GM12873 (cell line): Measurements from ENCODE around the gene UFC1.

Experiments used
- TF ChIP-seq, protein P1 (sequence below): IDR thresholded peaks from 2 replicates; pipeline ENCODE4 v1.5.1; 2012; ENCODE audit warnings: low read depth, mild to moderate bottlenecking, moderate library complexity, low read length, control low read depth; ENCODE audit not compliant: insufficient read depth; ENCODE audit errors: missing control alignments

UFC1 gene

DNA sequence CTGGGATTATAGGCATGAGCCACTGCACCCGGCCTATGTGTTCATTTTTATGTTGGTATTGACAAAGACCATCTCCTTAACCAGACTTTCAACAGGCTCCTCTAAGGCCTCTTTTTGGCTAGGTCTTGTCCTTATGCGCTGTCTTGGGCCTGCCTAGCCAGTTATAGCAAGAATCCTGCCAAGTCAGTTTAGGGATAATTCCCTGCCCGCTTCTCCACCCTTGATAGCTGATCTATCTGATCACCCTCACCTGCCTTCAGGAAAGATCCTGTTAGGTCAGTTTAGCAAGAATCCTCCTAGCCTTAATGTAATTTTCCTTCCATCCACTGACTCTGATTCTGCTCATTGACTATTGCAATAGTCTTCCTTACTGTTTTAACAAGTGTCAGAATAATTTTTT is 25.9 kb downstream of the UFC1 start:
- TF ChIP-seq, protein P1, sequence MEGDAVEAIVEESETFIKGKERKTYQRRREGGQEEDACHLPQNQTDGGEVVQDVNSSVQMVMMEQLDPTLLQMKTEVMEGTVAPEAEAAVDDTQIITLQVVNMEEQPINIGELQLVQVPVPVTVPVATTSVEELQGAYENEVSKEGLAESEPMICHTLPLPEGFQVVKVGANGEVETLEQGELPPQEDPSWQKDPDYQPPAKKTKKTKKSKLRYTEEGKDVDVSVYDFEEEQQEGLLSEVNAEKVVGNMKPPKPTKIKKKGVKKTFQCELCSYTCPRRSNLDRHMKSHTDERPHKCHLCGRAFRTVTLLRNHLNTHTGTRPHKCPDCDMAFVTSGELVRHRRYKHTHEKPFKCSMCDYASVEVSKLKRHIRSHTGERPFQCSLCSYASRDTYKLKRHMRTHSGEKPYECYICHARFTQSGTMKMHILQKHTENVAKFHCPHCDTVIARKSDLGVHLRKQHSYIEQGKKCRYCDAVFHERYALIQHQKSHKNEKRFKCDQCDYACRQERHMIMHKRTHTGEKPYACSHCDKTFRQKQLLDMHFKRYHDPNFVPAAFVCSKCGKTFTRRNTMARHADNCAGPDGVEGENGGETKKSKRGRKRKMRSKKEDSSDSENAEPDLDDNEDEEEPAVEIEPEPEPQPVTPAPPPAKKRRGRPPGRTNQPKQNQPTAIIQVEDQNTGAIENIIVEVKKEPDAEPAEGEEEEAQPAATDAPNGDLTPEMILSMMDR: no peak

DNA sequence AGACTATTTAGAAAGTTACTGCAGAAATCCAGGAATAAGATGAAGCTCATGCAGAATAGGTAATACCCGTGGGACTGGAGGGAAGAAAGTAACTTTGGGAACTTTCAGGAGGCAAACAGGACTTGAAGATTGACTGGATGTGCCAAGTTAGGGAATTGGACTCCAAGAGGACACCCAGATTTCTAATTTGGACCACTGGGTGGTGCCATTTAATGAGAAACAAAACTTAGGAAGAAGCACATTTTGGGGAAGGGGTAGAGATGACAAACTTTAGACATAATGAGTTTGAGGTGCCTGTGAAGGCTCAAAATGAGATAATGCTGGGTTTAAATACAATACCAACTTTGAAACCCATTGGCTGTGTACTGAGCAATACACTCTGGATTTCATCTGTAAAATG is 26.9 kb downstream of the UFC1 start:
- TF ChIP-seq, protein P1: peak; percentile 41

DNA sequence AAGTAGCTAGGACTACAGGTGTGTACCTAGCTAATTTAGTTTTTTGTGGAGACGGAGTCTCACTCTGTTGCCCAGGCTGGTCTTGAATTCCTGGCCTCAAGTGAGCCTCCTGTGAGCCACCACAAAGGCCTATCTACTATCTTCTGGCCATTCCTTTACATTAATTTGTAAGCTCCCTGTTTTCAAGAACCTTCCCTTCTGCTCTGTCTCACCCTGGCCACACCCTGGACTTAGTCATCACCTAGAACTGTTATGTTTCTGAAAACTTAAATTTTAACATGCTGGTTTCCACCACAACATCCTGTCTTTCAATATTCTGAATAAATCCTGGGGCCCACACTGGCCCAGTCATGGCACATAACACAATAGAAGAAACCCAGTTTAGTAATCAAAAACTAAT is 28.4 kb downstream of the UFC1 start:
- TF ChIP-seq, protein P1: no peak

DNA sequence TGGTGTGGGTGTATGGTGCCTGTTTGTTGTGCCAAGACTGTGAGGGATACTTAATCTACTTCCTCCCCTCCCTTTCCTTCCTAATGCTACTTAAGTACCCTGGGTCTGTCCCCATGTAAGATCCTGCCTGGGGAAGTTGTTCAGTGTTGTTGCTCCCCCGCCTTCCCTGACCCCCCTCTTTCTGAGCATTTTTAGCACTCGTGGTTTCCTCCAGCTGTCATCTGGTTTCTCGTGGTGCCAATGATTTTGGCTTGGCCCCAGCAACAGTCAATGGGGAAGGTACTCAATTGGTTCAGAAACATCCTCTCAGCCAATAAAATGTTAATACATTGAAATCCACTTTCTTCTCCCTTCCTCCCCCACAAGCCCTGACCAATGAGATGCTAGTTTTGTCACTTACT is 31.5 kb downstream of the UFC1 start:
- TF ChIP-seq, protein P1: no peak

DNA sequence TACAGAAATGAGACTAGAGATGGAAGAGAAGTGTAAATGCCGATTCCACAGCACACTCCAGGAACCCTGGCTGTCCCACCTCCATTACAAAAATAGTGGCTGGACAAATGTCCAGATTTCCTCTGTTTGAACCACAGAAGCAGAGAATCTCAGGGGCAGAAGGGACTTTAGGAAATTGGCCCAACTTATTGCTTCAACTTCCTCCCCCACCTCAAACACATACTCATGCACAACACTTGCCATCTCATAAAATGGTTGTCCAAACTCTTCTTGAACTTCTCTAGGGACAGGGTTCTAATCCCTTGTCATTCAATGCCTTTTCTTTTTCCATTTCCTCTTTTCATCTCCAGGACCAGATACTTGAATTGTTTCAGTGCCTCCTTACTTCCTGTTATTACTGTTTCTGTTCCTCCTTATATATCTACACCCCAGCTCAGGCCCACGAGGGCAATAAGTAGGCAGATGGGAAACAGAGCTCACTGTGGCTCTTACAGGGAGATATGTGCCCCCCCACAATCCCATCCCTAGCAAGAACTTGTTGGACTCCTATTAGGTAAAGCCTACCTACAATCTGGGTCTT is 32.0 kb downstream of the UFC1 start:
- TF ChIP-seq, protein P1: no peak

DNA sequence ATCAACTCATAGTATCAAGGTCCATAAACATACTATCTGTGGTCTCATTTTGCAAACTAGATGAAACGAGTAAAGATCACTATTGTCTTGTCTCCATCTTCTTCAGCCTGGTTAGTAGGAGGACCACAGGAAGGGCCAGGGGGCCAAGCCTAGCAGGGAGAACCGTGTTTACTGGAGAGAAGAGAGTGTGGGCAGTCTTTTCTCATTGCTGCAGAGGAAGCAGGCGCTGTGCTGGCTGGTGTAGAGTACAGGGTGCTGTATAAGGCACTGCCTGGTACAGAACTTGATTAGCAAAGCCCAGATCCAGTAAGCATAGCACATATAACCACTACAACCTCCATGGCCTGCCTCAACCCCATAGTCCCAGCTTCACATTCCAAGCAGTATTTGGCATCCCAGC is 33.5 kb downstream of the UFC1 start:
- TF ChIP-seq, protein P1: no peak

DNA sequence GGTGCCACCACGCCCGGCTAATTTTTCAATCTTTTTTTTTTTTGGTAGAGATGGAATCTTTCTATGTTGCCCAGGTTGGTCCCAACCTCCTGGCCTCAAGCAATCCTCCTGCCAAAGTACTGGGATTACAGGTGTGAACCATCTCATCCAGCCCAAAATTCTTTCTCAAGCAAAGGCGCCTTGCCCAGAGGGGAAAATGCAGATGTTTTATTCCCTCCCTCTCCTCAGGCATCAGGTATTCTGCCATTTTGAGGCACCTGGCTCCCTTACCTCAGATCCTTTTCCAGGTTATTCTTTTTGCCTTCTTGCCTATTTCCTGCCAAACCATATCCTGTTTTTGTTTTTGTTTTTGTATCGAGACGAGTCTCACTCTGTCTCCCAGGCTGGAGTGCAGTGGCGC is 34.6 kb downstream of the UFC1 start:
- TF ChIP-seq, protein P1: no peak
